Fibroblast of lung (primary cell): ENCODE measurements around the gene TCERG1L.

Source experiments
- EZH2 ChIP-seq: IDR thresholded peaks from 2 replicates; pipeline ENCODE4 v1.5.1; 2012; ENCODE audit warnings: low read length, control low read depth, mild to moderate bottlenecking; ENCODE audit errors: missing control alignments
- TF ChIP-seq, protein P1 (sequence below), 2 donors: IDR thresholded peaks in 1 of 2; conservative IDR thresholded peaks in 1 of 2; 1 replicate in 1 of 2; 2 replicates in 1 of 2; pipeline ENCODE4 v1.5.1; 2011 to 2012; ENCODE audit warnings: low read length in 2 of 2, control low read depth in 1 of 2, inconsistent platforms in 1 of 2, low read depth in 1 of 2, mild to moderate bottlenecking in 1 of 2

DNA sequence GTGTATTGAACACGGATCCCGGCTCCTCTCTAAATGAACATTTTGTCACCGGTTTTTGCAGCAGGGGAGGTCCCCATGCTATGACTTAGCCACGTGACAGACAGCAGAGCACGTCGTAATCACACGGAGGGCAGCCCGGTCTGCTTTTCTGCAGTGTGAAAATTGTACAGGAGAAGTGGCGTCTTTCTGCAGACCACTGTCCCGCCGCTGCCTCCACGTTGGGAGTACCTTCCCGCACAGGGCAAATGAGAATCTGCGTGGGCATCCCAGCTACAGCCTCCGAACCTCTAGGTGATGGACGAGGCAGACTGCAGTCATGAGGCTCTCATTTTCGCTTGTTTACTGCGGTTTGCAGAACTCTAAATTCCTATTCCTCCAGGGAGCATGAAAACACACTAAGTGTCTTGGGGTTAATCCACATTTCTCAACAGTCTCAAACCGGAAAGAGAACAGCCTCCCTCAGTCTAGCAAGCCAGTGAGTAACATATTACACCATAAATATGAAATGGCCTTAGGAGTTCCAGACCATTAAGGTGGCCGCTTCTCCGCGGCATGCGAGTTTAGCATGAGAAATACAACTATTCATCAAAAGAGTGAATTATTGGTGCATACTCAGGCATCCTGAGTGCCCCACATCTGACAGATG, 89.8 kb downstream of the TCERG1L start:
- TF ChIP-seq, protein P1, sequence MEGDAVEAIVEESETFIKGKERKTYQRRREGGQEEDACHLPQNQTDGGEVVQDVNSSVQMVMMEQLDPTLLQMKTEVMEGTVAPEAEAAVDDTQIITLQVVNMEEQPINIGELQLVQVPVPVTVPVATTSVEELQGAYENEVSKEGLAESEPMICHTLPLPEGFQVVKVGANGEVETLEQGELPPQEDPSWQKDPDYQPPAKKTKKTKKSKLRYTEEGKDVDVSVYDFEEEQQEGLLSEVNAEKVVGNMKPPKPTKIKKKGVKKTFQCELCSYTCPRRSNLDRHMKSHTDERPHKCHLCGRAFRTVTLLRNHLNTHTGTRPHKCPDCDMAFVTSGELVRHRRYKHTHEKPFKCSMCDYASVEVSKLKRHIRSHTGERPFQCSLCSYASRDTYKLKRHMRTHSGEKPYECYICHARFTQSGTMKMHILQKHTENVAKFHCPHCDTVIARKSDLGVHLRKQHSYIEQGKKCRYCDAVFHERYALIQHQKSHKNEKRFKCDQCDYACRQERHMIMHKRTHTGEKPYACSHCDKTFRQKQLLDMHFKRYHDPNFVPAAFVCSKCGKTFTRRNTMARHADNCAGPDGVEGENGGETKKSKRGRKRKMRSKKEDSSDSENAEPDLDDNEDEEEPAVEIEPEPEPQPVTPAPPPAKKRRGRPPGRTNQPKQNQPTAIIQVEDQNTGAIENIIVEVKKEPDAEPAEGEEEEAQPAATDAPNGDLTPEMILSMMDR (conservative IDR thresholded peaks at IDR 0.05 in 1 of 2, IDR thresholded peaks at IDR 0.05 in 1 of 2; ENCODE audit: low read depth in 1 of 2, low read length in 2 of 2) = no peak
- TF ChIP-seq EZH2 = no peak
